Hippocampal formation (tissue), 2 donors: ENCODE measurements around the gene DDX3Y.

Source experiments
- DNase-seq, 2 donors: peaks; one replicate each; lab custom pipeline; 2025; lab: John Stamatoyannopoulos, UW

DDX3Y gene

DNA sequence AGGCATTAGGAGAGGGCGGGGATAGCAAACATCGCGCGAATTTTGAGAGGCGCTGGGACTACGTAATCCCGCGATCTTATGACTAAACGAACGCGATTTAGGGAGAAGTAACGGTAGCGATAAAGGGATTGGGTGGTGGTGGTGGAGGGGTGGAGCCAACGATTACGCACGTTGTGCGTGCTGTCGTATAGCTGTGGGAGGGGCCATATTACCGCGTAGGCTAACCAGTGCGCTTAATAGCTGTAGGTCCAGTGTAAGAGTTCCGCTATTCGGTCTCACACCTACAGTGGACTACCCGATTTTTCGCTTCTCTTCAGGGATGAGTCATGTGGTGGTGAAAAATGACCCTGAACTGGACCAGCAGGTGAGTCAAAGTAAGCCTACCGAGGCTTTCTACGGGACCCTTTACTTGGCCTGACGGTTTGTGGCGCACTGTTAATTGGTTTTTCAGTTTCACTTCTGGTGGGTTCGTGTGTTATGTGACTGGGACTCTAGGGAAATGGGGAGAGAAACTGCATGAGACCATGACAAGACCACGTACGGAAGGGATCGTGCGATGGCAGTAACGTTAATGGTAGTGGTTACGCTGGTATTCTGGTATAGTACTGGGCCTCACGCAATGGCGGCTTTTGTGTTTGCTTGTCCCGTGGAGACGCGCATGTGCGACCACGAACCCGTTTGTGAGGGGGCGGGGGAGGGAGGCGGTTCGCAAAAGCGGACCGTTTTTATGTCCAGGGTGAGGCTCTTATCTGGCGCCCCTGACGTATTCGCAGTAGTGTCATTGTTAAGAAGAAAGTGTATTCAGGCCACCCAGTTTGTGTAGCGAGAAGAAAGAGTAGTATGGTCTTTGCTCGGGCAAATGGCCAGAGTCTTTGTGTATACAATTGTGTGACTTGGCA is at the start of gene DDX3Y:
DDX3Y (plus strand) TSS at position 251 of the 899 bp plus-strand sequence; CDS start at position 320, 69 bp downstream.
- peak in 1 of 2 donors; percentile 73 for DNase-seq

- DNase-seq, result no peak
Observed at GRCh38 chrY:12855791-12856275, 48.8 kb upstream of the DDX3Y start.

DNA sequence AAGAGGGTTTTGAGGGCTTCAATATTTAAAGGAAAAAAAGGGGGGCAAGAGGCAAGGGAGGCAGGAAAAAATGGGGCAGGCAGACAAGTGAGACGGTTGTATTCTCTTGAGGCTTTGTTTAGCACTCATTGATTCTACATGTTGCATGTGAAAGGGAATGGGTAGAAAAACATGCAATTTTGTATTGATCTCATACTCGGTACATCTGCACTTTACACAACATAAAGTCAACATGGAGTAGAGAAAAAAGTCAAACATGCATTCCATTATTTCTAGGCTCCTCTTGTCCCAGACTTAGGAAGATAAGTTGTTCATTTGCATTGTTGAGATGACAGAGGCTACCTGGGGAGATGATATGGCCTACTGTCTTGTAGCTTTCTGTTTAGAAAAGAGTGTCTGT is 36.7 kb upstream of the DDX3Y start:
- no peak for DNase-seq

DNA sequence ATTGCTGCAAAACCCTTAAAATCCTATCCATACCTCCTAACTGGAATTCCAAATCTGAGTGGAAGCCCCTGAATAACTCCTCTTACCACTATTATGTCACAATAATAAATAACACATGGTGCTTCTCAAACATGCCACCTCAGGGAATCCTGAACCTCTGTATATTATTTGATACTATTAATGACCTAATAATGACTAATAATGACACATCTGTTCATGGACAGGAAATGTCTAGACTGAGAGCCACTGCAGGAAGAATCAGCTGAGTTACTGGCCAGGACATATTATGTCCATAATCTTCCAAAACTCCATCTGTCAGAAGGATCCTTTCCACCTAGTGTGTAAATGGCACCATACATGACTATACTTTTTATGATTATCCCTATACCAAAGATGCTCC is 7.7 kb upstream of the DDX3Y start:
- DNase-seq, result no peak

- DNase-seq, result no peak
Observed at GRCh38 chrY:12898604-12899003, 6.1 kb upstream of the DDX3Y start.

GRCh38 chrY:12905517-12905872 is 827 bp downstream of the DDX3Y start:
- DNase-seq, result peak in 1 of 2 donors; percentile 52

GRCh38 chrY:12905895-12906294 is 1.2 kb downstream of the DDX3Y start:
- DNase-seq, result no peak

DNA sequence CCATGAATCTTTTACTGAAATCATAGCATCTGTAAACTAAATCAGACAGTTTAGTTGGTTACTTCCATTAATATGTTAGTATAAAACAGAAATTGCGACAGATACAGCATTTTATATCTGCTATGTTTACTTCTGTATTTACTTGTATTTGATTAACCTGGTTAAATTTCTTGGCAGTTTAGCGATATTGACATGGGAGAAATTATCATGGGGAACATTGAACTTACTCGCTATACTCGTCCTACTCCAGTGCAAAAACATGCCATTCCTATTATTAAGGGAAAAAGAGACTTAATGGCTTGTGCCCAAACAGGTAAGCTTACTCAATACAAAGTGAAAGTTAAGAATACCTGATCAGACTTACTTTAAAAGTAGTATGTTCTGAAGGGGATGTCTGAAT is 8.9 kb downstream of the DDX3Y start:
- no peak for DNase-seq

- no peak for DNase-seq
Observed at GRCh38 chrY:12928043-12928442, 23.4 kb downstream of the DDX3Y start.

- DNase-seq, result no peak
Observed at GRCh38 chrY:12941725-12942687, 37.3 kb downstream of the DDX3Y start.
